GM19397 (cell line): ENCODE results near the gene AIF1L.

Experiments used
- ATAC-seq: cut with Tn5 transposase; IDR thresholded peaks from one replicate; pipeline ENCODE4 v1.9.1; 2021; ENCODE audit warnings: mild to moderate bottlenecking, moderate library complexity; ENCODE audit not compliant: unreplicated experiment

The AIF1L gene

GRCh38 chr9:131076347-131077195 lies 19.8 kb upstream of the AIF1L start:
- no peak for ATAC-seq

- ATAC-seq, result no peak
Measured at GRCh38 chr9:131078427-131079366, 17.6 kb upstream of the AIF1L start.

GRCh38 chr9:131080589-131080988 lies 15.7 kb upstream of the AIF1L start:
- ATAC-seq, result no peak

- no peak for ATAC-seq
Measured at GRCh38 chr9:131081868-131082267, 14.5 kb upstream of the AIF1L start.

GRCh38 chr9:131082774-131083512 lies 13.4 kb upstream of the AIF1L start:
- ATAC-seq, result no peak

- no peak for ATAC-seq
Measured at GRCh38 chr9:131084661-131085369, 11.5 kb upstream of the AIF1L start.

GRCh38 chr9:131085370-131086122 lies 10.8 kb upstream of the AIF1L start:
- no peak for ATAC-seq

GRCh38 chr9:131087354-131087893 lies 8.9 kb upstream of the AIF1L start:
- no peak for ATAC-seq

GRCh38 chr9:131090025-131090787 lies 6.1 kb upstream of the AIF1L start:
- ATAC-seq, result no peak

- no peak for ATAC-seq
Measured at GRCh38 chr9:131091352-131091992, 4.9 kb upstream of the AIF1L start.

- ATAC-seq, result no peak
Measured at GRCh38 chr9:131092030-131092429, 4.3 kb upstream of the AIF1L start.

GRCh38 chr9:131092548-131093440 lies 3.5 kb upstream of the AIF1L start:
- no peak for ATAC-seq

- no peak for ATAC-seq
Measured at GRCh38 chr9:131094015-131094414, 2.3 kb upstream of the AIF1L start.

GRCh38 chr9:131094622-131095021 lies 1.7 kb upstream of the AIF1L start:
- no peak for ATAC-seq

GRCh38 chr9:131095666-131096268 lies 564 bp upstream of the AIF1L start:
- ATAC-seq, result no peak

- ATAC-seq, result no peak
Measured at GRCh38 chr9:131097126-131097947, 1.0 kb downstream of the AIF1L start.
